ENCODE results near the gene RNASE12. TPM values are rescaled to one million over a fixed set of nuclear protein-coding genes. Genes with fewer than 3 reads are reported as not detected.

RNASE12 gene
- total and polyA plus RNA-seq, 9 of the 15 experiments (the other 6 are each of a cell fraction or from before 2014, with no cell fraction given) = 0.24 TPM; not detected in 8

DNA sequence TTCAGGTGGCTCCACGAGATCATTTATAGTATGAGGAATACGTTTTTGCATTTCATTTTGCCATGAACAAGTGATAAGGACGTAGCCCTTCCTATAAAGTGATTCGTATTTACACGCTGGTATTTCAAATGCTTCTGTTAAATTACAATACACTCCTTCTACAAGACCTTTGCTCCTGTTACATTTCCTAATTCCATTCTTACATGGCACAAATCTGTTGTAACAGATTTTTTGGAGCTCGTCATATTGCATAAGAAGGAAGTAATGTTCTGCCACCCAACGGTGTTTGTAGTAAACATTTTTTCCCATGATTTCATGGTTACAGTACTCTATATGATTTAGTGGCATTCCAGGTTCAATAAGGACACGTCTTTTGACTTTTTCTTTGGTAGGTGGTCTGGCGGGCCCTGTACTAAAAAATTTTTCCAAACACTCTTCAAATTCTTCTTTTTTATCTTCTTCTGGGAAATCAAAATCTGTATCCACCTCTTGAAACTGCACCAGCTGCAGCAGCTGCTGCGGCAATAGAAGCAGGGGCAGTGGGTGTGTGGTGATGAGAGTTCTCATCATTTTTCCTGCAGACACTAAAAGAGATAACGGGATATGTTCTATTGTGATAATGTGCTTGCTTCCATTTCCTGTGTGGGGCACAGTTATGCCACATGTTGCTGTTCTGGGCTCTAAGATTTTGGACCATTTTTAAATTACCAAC is 34.5 kb downstream of the RNASE12 start (continued):
- TF ChIP-seq, protein P1, sequence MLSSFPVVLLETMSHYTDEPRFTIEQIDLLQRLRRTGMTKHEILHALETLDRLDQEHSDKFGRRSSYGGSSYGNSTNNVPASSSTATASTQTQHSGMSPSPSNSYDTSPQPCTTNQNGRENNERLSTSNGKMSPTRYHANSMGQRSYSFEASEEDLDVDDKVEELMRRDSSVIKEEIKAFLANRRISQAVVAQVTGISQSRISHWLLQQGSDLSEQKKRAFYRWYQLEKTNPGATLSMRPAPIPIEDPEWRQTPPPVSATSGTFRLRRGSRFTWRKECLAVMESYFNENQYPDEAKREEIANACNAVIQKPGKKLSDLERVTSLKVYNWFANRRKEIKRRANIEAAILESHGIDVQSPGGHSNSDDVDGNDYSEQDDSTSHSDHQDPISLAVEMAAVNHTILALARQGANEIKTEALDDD (IDR thresholded peaks at IDR 0.05) = no peak
- TF ChIP-seq MECOM (CRISPR knock-in tag; IDR thresholded peaks at IDR 0.05) (peak; percentile 64; the same call in 1 of the 2 replicates), RBBP5 (IDR thresholded peaks at IDR 0.05; ENCODE audit: borderline replicate concordance, insufficient read depth, low read length, poor library complexity, severe bottlenecking) (no peak), ZNF175 (CRISPR knock-in tag; IDR thresholded peaks at IDR 0.05; ENCODE audit: low read depth) (no peak), NCOR1 (IDR thresholded peaks at IDR 0.05) (peak; percentile 43; the same call in 1 of the 2 replicates), ETV6 (IDR thresholded peaks at IDR 0.05; ENCODE audit: borderline replicate concordance in 1 of 2, low read depth in 2 of 2, low read length in 1 of 2) (no peak), ETV6 (CRISPR knock-in tag; IDR thresholded peaks at IDR 0.05; ENCODE audit: borderline replicate concordance) (no peak), ZNF197 (CRISPR knock-in tag; IDR thresholded peaks at IDR 0.05; ENCODE audit: low read depth) (no peak), ZNF780A (CRISPR knock-in tag; IDR thresholded peaks at IDR 0.05) (no peak), HOXB6 (CRISPR knock-in tag; IDR thresholded peaks at IDR 0.05; ENCODE audit: borderline replicate concordance) (no peak), TCF7L2 (IDR thresholded peaks at IDR 0.05; ENCODE audit: low read depth, low read length) (no peak), NFXL1 (CRISPR knock-in tag; IDR thresholded peaks at IDR 0.05) (no peak), FOXA3 (CRISPR knock-in tag; conservative IDR thresholded peaks at IDR 0.05 in 1 of 2, IDR thresholded peaks at IDR 0.05 in 1 of 2) (no peak), NFIX (CRISPR knock-in tag; IDR thresholded peaks at IDR 0.05; ENCODE audit: low read depth) (no peak), NFRKB (IDR thresholded peaks at IDR 0.05; ENCODE audit: low read depth) (no peak), ZNF133 (CRISPR knock-in tag; IDR thresholded peaks at IDR 0.05) (no peak)
- TF ChIP-seq, protein P2, sequence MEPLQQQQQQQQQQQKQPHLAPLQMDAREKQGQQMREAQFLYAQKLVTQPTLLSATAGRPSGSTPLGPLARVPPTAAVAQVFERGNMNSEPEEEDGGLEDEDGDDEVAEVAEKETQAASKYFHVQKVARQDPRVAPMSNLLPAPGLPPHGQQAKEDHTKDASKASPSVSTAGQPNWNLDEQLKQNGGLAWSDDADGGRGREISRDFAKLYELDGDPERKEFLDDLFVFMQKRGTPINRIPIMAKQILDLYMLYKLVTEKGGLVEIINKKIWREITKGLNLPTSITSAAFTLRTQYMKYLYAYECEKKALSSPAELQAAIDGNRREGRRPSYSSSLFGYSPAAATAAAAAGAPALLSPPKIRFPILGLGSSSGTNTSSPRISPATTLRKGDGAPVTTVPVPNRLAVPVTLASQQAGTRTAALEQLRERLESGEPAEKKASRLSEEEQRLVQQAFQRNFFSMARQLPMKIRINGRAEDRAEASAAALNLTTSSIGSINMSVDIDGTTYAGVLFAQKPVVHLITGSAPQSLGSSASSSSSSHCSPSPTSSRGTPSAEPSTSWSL (CRISPR knock-in tag; IDR thresholded peaks at IDR 0.05; ENCODE audit: borderline replicate concordance) = no peak
- TF ChIP-seq, protein P3, sequence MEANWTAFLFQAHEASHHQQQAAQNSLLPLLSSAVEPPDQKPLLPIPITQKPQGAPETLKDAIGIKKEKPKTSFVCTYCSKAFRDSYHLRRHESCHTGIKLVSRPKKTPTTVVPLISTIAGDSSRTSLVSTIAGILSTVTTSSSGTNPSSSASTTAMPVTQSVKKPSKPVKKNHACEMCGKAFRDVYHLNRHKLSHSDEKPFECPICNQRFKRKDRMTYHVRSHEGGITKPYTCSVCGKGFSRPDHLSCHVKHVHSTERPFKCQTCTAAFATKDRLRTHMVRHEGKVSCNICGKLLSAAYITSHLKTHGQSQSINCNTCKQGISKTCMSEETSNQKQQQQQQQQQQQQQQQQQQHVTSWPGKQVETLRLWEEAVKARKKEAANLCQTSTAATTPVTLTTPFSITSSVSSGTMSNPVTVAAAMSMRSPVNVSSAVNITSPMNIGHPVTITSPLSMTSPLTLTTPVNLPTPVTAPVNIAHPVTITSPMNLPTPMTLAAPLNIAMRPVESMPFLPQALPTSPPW (CRISPR knock-in tag; IDR thresholded peaks at IDR 0.05) = peak; percentile 18; the same call in 1 of the 2 replicates
- TF ChIP-seq, protein P4, sequence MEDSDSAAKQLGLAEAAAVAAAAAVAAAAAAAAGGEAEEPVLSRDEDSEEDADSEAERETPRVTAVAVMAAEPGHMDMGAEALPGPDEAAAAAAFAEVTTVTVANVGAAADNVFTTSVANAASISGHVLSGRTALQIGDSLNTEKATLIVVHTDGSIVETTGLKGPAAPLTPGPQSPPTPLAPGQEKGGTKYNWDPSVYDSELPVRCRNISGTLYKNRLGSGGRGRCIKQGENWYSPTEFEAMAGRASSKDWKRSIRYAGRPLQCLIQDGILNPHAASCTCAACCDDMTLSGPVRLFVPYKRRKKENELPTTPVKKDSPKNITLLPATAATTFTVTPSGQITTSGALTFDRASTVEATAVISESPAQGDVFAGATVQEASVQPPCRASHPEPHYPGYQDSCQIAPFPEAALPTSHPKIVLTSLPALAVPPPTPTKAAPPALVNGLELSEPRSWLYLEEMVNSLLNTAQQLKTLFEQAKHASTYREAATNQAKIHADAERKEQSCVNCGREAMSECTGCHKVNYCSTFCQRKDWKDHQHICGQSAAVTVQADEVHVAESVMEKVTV (CRISPR knock-in tag; IDR thresholded peaks at IDR 0.05) = no peak
- TF ChIP-seq, protein P5, sequence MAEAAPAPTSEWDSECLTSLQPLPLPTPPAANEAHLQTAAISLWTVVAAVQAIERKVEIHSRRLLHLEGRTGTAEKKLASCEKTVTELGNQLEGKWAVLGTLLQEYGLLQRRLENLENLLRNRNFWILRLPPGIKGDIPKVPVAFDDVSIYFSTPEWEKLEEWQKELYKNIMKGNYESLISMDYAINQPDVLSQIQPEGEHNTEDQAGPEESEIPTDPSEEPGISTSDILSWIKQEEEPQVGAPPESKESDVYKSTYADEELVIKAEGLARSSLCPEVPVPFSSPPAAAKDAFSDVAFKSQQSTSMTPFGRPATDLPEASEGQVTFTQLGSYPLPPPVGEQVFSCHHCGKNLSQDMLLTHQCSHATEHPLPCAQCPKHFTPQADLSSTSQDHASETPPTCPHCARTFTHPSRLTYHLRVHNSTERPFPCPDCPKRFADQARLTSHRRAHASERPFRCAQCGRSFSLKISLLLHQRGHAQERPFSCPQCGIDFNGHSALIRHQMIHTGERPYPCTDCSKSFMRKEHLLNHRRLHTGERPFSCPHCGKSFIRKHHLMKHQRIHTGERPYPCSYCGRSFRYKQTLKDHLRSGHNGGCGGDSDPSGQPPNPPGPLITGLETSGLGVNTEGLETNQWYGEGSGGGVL (CRISPR knock-in tag; IDR thresholded peaks at IDR 0.05) = no peak

Data from K562 (cell line).